Breast epithelium (tissue), 3 donors: ENCODE measurements around the gene DR1.
A peak's percentile ranks its signal among the peaks of the same experiment; 100 is the strongest.

ENCODE experiments used
- CTCF ChIP-seq, 3 donors: fragments of 450-650 bp; IDR thresholded peaks; one replicate each; pipeline ENCODE4 v1.5.1; 2016 to 2017; ENCODE audit warnings: antibody characterized with exemption in 3 of 3, mild to moderate bottlenecking in 3 of 3, moderate library complexity in 3 of 3
- POLR2A ChIP-seq: fragments of 450-650 bp; IDR thresholded peaks from one replicate; pipeline ENCODE4 v1.6.1; 2016; ENCODE audit warnings: antibody characterized with exemption, mild to moderate bottlenecking, moderate library complexity
- POLR2AphosphoS5 ChIP-seq, 3 donors: sonication (generic); formaldehyde crosslinking; IDR thresholded peaks; one replicate each; pipeline ENCODE4 v1.6.1; 2017; ENCODE audit warnings: antibody characterized with exemption in 3 of 3

GRCh38 chr1:93322349-93322748 is 23.4 kb upstream of the DR1 start:
- no peak for TF ChIP-seq CTCF (IDR thresholded peaks at IDR 0.05)
- no peak for TF ChIP-seq POLR2A
- TF ChIP-seq POLR2AphosphoS5 (IDR thresholded peaks at IDR 0.05), result peak in 2 of 3 donors; percentile 53 to 76
